Right ventricle myocardium inferior (tissue), 1 donor: Measurements from ENCODE around the gene RSF1. TPM values are rescaled to one million over a fixed set of nuclear protein-coding genes. Genes with fewer than 3 reads are reported as not detected.
A peak's percentile ranks its signal among the peaks of the same experiment; 100 is the strongest.
"Not testable (repeated sequence)": the region's sequence is repeated elsewhere in the genome, so short reads cannot be mapped to it uniquely, and the experiment has no call there.

Experiments used
- ATAC-seq: fragments of 200-7000 bp; cut with Tn5 transposase; one replicate; pipeline ENCODE4 v1.9.1; 2020; ENCODE audit warnings: mild to moderate bottlenecking, moderate library complexity
- DNase-seq: peaks from one replicate; pipeline ENCODE4 v3.0.0; 2021; ENCODE audit errors: missing footprints
- intact Hi-C: fragments of 100-400 bp; cut with DNase I; formaldehyde crosslinking; loops from one replicate; pipeline ENCODE4 v1.11.0; 2022
- total RNA-seq: library from RNA; stranded (reverse); fragmentation: NEBNext Ultra II Directional; extraction: Animal tissue kit (Norgen Biotek cat#: 25700); gene quantifications from one replicate; pipeline ENCODE4 v1.2.1, GENCODE V29; 2021
- donor health status: DM: no; HTN: yes; CAD: no; lungs with severe emphysema.

The RSF1 gene
- total RNA-seq, 1 donor from 2014 or later, result 34.8 TPM

DNA sequence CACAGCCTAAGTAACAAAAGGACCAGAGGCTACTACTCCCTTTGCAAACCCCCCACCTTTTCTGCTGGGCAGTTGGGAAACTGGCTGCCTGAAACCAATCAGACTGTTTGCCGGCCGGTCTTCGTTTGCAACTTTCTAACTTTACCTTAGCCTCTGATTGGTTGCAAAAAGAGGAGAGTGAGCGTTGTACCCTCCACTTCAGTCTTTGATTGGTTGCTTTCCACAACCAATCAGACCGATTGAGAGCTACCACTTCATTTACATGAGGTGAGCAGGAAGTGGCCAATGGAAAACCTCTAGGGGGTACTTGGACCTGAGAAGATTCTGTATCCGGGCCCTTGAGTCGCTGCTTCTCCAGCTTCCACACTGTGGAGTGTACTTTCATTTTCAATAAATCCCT lies 164.2 kb downstream of the RSF1 start:
- intact Hi-C loops, result no loop called here
- DNase-seq (no peak), ATAC-seq (no peak)

GRCh38 chr11:77654770-77655434 lies 165.6 kb downstream of the RSF1 start:
- ATAC-seq (no peak), DNase-seq (no peak)
- intact Hi-C loops, result no loop called here

- intact Hi-C loops, result no loop called here
- DNase-seq, result no peak
- no peak for ATAC-seq
Observed at GRCh38 chr11:77650123-77650522, 170.4 kb downstream of the RSF1 start.

GRCh38 chr11:77647654-77648305 lies 172.7 kb downstream of the RSF1 start:
- DNase-seq, result no peak
- ATAC-seq, result no peak
- intact Hi-C loops, result no loop called here

GRCh38 chr11:77644887-77645286 lies 175.6 kb downstream of the RSF1 start:
- intact Hi-C loops, result no loop called here
- DNase-seq, result no peak
- ATAC-seq, result no peak

- DNase-seq (no peak), ATAC-seq (no peak)
- intact Hi-C loops, result no loop called here
Observed at GRCh38 chr11:77642228-77642627, 178.3 kb downstream of the RSF1 start.

- DNase-seq (peak; percentile 90), ATAC-seq (peak; percentile 98)
- intact Hi-C loops, result loop anchor here (1.0 kb wide), 1 partner anchor 184 kb away; the partner anchor contains the start of gene AAMDC
Observed at GRCh38 chr11:77637345-77638165, 183.0 kb downstream of the RSF1 start, which contains the start of gene CLNS1A. Gene CLNS1A, minus strand, starts transcription at chr11:77637794. Its CDS starts 80 bp downstream, at chr11:77637714.

DNA sequence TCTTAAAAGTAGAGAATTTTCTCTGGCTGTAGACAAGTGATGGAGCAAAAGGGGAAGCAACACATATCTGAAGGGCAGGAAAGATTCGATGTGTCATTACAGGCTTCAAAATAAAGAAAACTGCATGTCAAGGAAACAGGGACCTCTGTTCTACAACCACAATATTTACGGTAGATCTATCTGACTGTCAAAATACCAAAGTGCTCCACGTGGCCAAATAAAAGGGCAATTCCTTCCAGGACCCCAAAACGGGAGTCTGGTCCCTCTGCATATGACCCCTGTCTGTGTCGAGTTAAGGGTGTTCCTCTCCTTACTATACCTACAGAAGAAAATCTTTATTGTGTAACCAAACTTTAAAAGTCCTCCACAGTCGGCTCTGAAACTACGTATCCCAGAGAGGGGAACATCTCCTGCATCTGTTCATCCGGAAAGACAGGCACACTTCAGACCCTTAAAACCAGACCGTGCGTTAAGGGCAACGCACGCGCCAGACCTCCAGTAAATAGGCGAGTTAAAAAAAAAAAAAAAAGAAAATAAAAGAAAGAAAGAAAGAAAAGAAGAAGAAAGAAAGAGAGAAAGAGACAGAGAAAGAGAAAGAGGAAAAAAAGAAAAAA lies 183.7 kb downstream of the RSF1 start:
- intact Hi-C loops, result loop anchor here (1.0 kb wide), 1 partner anchor 184 kb away; the partner anchor contains the start of gene AAMDC
- no peak for ATAC-seq
- DNase-seq, result no peak

- DNase-seq, intact Hi-C loops, ATAC-seq: not testable (repeated sequence)
Observed at GRCh38 chr11:77633926-77634325, 186.6 kb downstream of the RSF1 start.

- DNase-seq, result no peak
- intact Hi-C loops, result no loop called here
- ATAC-seq, result no peak
Observed at GRCh38 chr11:77630157-77630710, 190.3 kb downstream of the RSF1 start.

- intact Hi-C loops, result no loop called here
- ATAC-seq, result no peak
- no peak for DNase-seq
Observed at GRCh38 chr11:77619576-77620198, 200.8 kb downstream of the RSF1 start.

GRCh38 chr11:77617892-77618291 lies 202.6 kb downstream of the RSF1 start:
- DNase-seq (no peak), ATAC-seq (no peak)
- intact Hi-C loops, result no loop called here

DNA sequence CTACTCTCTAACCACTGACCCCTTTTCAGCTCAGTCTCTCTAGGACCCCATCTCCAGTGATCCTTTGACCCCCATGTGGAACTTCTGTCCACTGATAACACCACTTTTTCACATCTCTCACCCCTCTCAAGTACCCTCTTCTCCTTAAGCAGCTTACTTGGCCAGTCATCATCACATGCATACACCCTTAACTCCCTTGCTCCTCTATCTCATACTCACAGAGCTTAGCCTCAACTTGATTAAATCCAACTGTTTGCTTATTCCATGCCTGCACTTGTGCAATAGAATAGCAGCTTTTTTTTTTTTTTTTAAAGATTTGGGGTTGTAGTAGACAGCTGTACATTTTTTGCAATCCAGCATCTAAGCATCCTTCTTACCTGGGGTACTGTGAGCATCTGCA lies 208.6 kb downstream of the RSF1 start:
- ATAC-seq (no peak), DNase-seq (no peak)
- intact Hi-C loops, result no loop called here

Other genes starting within 250 kb of the RSF1 start
- gene AQP11, start 230.8 kb downstream of the RSF1 start, total RNA-seq, result 0.78 TPM
- gene CLNS1A, start 182.9 kb downstream of the RSF1 start, total RNA-seq, result 76.9 TPM
- gene AAMDC, start 422 bp upstream of the RSF1 start, total RNA-seq, result 139 TPM
- 15.6 TPM for gene INTS4, start 173.9 kb upstream of the RSF1 start, total RNA-seq
- 0.24 TPM for gene KCTD14, start 202.6 kb upstream of the RSF1 start, total RNA-seq
- gene THRSP, start 243.1 kb upstream of the RSF1 start, total RNA-seq, result 4.8 TPM